GM12878 (cell line): ENCODE data around the gene NLGN1. TPM values are rescaled to one million over a fixed set of nuclear protein-coding genes. Genes with fewer than 3 reads are reported as not detected.

Experiments
- ATAC-seq: fragments of 200-7000 bp; cut with Tn5 transposase; 3 replicates; pipeline ENCODE4 v1.9.1; 2020; ENCODE audit warnings: mild to moderate bottlenecking, moderate library complexity
- BruUV-seq: library from RNA; stranded (reverse); fragments of 400-500 nt; replicated peaks from 2 replicates; lab custom pipeline; 2021; lab: Mats Ljungman, UMichigan
- CTCF ChIA-PET: fragments of 300-600 bp; sonication (Branson Sonifier 250); formaldehyde crosslinking; extraction: SDS; loops from one replicate; lab custom pipeline; 2021; ENCODE audit warnings: inconsistent platforms; lab: Yijun Ruan, JAX
- POLR2A ChIA-PET: fragments of 350-600 bp; formaldehyde crosslinking; extraction: SDS; loops from one replicate; lab custom pipeline; 2021; ENCODE audit warnings: inconsistent platforms; lab: Charles Lee
- RAD21 ChIA-PET: fragments of 300-600 bp; sonication (Branson Sonifier 250); formaldehyde crosslinking; loops from one replicate; lab custom pipeline; 2023; ENCODE audit warnings: antibody characterized with exemption; ENCODE audit not compliant: unreplicated experiment; lab: Charles Lee
- SMC1A ChIA-PET: fragments of 300-600 bp; sonication (Branson Sonifier 250); formaldehyde crosslinking; loops from one replicate; lab custom pipeline; 2023; ENCODE audit not compliant: unreplicated experiment, uncharacterized antibody; lab: Charles Lee
- DNase-seq: peaks from one replicate; pipeline ENCODE4 v3.0.0-alpha.2; 2011; ENCODE audit warnings: low read depth, low spot score
- FAIRE-seq: peaks from 3 replicates; lab custom pipeline; 2011; peaks lifted over from hg19 to GRCh38; lab: Jason Lieb, UNC
- H2AFZ ChIP-seq: 2 replicates; pipeline ENCODE4 v1.6.0; 2011; ENCODE audit warnings: low read depth, low read length, control low read depth; ENCODE audit not compliant: control insufficient read depth
- H3K27ac ChIP-seq: 2 replicates; pipeline ENCODE4 v1.5.1; 2011; ENCODE audit warnings: control low read depth; ENCODE audit not compliant: control insufficient read depth, insufficient read depth
- H3K27me3 ChIP-seq, 2 experiments: replicated peaks in 1 of 2; 2 replicates each; pipeline versions ENCODE4 v1.6.0 to v1.6.1; 2011; ENCODE audit warnings: low read length in 1 of 2; ENCODE audit not compliant: control insufficient read depth in 2 of 2, insufficient read depth in 2 of 2
- H3K36me3 ChIP-seq, 2 experiments: 2 replicates each; pipeline ENCODE4 v1.5.1; 2011; ENCODE audit warnings: low read length in 1 of 2; ENCODE audit not compliant: control insufficient read depth in 2 of 2, insufficient read depth in 2 of 2
- H3K4me1 ChIP-seq: 2 replicates; pipeline ENCODE4 v1.6.1; 2011; ENCODE audit warnings: mild to moderate bottlenecking, low read length, moderate library complexity, mixed read lengths; ENCODE audit not compliant: control insufficient read depth, insufficient read depth
- H3K4me2 ChIP-seq: 2 replicates; pipeline ENCODE4 v1.6.0; 2011; ENCODE audit warnings: control low read depth; ENCODE audit not compliant: control insufficient read depth, insufficient read depth
- H3K4me3 ChIP-seq: fragments of 200-600 bp; sonication (generic); 2 replicates; pipeline ENCODE4 v1.5.1; 2016
- H3K79me2 ChIP-seq: 2 replicates; pipeline ENCODE4 v1.6.0; 2011; ENCODE audit warnings: low read length; ENCODE audit not compliant: control insufficient read depth, insufficient read depth
- H3K9ac ChIP-seq: 2 replicates; pipeline ENCODE4 v1.8.0; 2011; ENCODE audit warnings: low read length, control low read depth, mixed read lengths; ENCODE audit not compliant: control insufficient read depth, insufficient read depth
- H3K9me3 ChIP-seq: replicated peaks from 3 replicates; pipeline ENCODE4 v1.5.1; 2011; ENCODE audit warnings: mild to moderate bottlenecking, low read length; ENCODE audit not compliant: control insufficient read depth, insufficient read depth
- H4K20me1 ChIP-seq: 2 replicates; pipeline ENCODE4 v1.6.0; 2011; ENCODE audit not compliant: control insufficient read depth, insufficient read depth
- BCL3 ChIP-seq: IDR thresholded peaks from 2 replicates; pipeline ENCODE4 v1.6.1; 2011; ENCODE audit warnings: borderline replicate concordance, low read depth, mild to moderate bottlenecking, moderate library complexity, low read length; ENCODE audit not compliant: insufficient read depth, poor library complexity, severe bottlenecking
- CBX5 ChIP-seq: sonication (generic); IDR thresholded peaks from 2 replicates; pipeline ENCODE4 v1.6.1; 2016; ENCODE audit warnings: low read depth, moderate library complexity, mild to moderate bottlenecking, inconsistent platforms
- ESRRA ChIP-seq: IDR thresholded peaks from 2 replicates; pipeline ENCODE4 v1.6.1; 2012; ENCODE audit warnings: mild to moderate bottlenecking, low read length, improper control_type of control experiment
- FOXK2 ChIP-seq: fragments of 450-650 bp; IDR thresholded peaks from 2 replicates; pipeline ENCODE4 v1.6.1; 2017; ENCODE audit warnings: mild to moderate bottlenecking, moderate library complexity
- JUNB ChIP-seq: IDR thresholded peaks from 2 replicates; pipeline ENCODE4 v1.6.1; 2016; ENCODE audit warnings: antibody characterized with exemption, mild to moderate bottlenecking
- MLLT1 ChIP-seq: fragments of 450-650 bp; IDR thresholded peaks from 2 replicates; pipeline ENCODE4 v1.6.1; 2016; ENCODE audit warnings: mild to moderate bottlenecking
- RFX5 ChIP-seq: IDR thresholded peaks from 2 replicates; pipeline ENCODE4 v1.6.1; 2011; ENCODE audit warnings: low read depth, low read length, improper control_type of control experiment
- SRF ChIP-seq, 2 experiments: IDR thresholded peaks; 2 replicates each; pipeline ENCODE4 v1.6.1; 2011; ENCODE audit warnings: low read depth in 2 of 2, low read length in 2 of 2, mild to moderate bottlenecking in 1 of 2, moderate library complexity in 1 of 2
- ZNF592 ChIP-seq: fragments of 450-650 bp; IDR thresholded peaks from 2 replicates; pipeline ENCODE4 v1.6.1; 2017; ENCODE audit warnings: mild to moderate bottlenecking, moderate library complexity
- WGBS: methylation state at CpG from one replicate; pipeline ENCODE4 v1.1.6; 2016; ENCODE audit warnings: low lambda C conversion rate; ENCODE audit not compliant: insufficient replicate concordance, insufficient coverage; ENCODE audit errors: missing lambda C conversion rate; 5-methylcytosine and 5-hydroxymethylcytosine counted together
- in situ Hi-C: fragments of 300-500 bp; cut with MboI; formaldehyde crosslinking; loops from 9 replicates; pipeline ENCODE4 v1.14.3; 2018; ENCODE audit warnings: mixed read lengths
- intact Hi-C: fragments of 100-400 bp; cut with micrococcal nuclease; formaldehyde crosslinking; loops from one replicate; pipeline ENCODE4 v1.14.2; 2022; ENCODE audit not compliant: unreplicated experiment
- polyA plus RNA-seq, 11 experiments: library from polyadenylated mRNA; depleted of rRNA in 4 of 11; unstranded in 6 of 11; stranded (reverse) in 5 of 11; fragments of >200 nt; fragmentation: Nextera tagmentation in 4 of 11; fragmentation: Illumina TruSeq in 1 of 11; extraction: Ambion mirVana in 4 of 11; extraction: Trizol in 1 of 11; gene quantifications; 1 replicate in 1 of 11; 2 replicates in 10 of 11; pipeline versions ENCODE4 v1.2.1 to v1.2.3, GENCODE V29; 2011 to 2016; ENCODE audit warnings: inconsistent platforms in 2 of 11, missing spikeins in 2 of 11, low read depth in 1 of 11
- total RNA-seq, 4 experiments: library from RNA; depleted of rRNA in 3 of 4; stranded (reverse); fragments of >200 nt in 3 of 4; fragmentation: Illumina TruSeq in 1 of 4; extraction: Trizol in 1 of 4; gene quantifications; 2 replicates each; pipeline versions ENCODE4 v1.2.1 to v1.2.3, GENCODE V29; 2013 to 2021

The NLGN1 gene
- total and polyA plus RNA-seq, 10 of the 15 experiments (the other 5 are each of a cell fraction or from before 2014, with no cell fraction given): not detected

GRCh38 chr3:174126990-174127758 is 729.6 kb downstream of the NLGN1 start:
- Histone ChIP-seq H3K4me2 (no peak overlapping the region), H3K79me2 (no peaks in the 10 kb centered on the region), H3K27ac (no peak overlapping the region), H2AFZ (no peak overlapping the region), H3K9ac (no peak overlapping the region), H3K4me1 (no peaks in the 10 kb centered on the region), H4K20me1 (no peaks in the 10 kb centered on the region)
- CTCF ChIA-PET: no interaction called here
- BruUV-seq: no TSS peak
- ATAC-seq (no peak), DNase-seq (no peak)
- 5% methylated on average over 4 of the region's 4 CpGs for WGBS
- SMC1A ChIA-PET: interaction anchor here (1.2 kb wide), 1 partner anchor 1814 kb away, joined by 3 read pairs; no protein-coding TSS in a partner anchor
- RAD21 ChIA-PET: no interaction called here
- TF ChIP-seq BCL3: no peak
- TF ChIP-seq, all 136 proteins: peak for 0
- H3K27me3 ChIP-seq: no peaks in the 10 kb centered on the region
- intact Hi-C loops (no loop called here), in situ Hi-C loops (no loop called here)
- H3K4me3 ChIP-seq: no peak overlapping the region
- no peaks in the 10 kb centered on the region for H3K9me3 ChIP-seq
- no peak for FAIRE-seq
- POLR2A ChIA-PET: no interaction called here
- no peaks in the 10 kb centered on the region for H3K36me3 ChIP-seq

- SMC1A ChIA-PET: no interaction called here
- no peaks in the 10 kb centered on the region for H3K9me3 ChIP-seq
- POLR2A ChIA-PET: no interaction called here
- WGBS: 17% methylated on average over 1 of the region's 1 CpG
- H3K9ac ChIP-seq: no peak overlapping the region
- intact Hi-C loops (no loop called here), in situ Hi-C loops (no loop called here)
- H3K4me3 ChIP-seq: no peak overlapping the region
- H3K4me1 ChIP-seq: no peaks in the 10 kb centered on the region
- CTCF ChIA-PET: no interaction called here
- no peak overlapping the region for H3K27ac ChIP-seq
- no peaks in the 10 kb centered on the region for H3K36me3 ChIP-seq
- no peak for DNase-seq
- no peaks in the 10 kb centered on the region for H4K20me1 ChIP-seq
- BruUV-seq: no TSS peak
- no peaks in the 10 kb centered on the region for H3K79me2 ChIP-seq
- H2AFZ ChIP-seq: no peak overlapping the region
- no peak for ATAC-seq
- RAD21 ChIA-PET: no interaction called here
- H3K27me3 ChIP-seq: no peaks in the 10 kb centered on the region
- H3K4me2 ChIP-seq: no peak overlapping the region
- no peak for FAIRE-seq
- no peak for TF ChIP-seq FOXK2
- TF ChIP-seq MLLT1: no peak
- TF ChIP-seq ESRRA: no peak
- TF ChIP-seq CBX5: no peak
- no peak for TF ChIP-seq ZNF592
- TF ChIP-seq SRF (IDR thresholded peaks at IDR 0.05; ENCODE audit: low read depth in 2 of 2, low read length in 2 of 2): no peak
- TF ChIP-seq RFX5: no peak
- TF ChIP-seq JUNB: no peak
Measured at GRCh38 chr3:174132006-174132405, 734.5 kb downstream of the NLGN1 start.
